Measurements from ENCODE around the gene TINAGL1.

The TINAGL1 gene

GRCh38 chr1:31627930-31628559, 51.7 kb downstream of the TINAGL1 start:
- no peak overlapping the region for H3K27ac ChIP-seq (ENCODE audit: low read length)
- H3K4me3 ChIP-seq (ENCODE audit: low read length) = no peak overlapping the region
- 0 out of 2 replicates have a peak, but pooled peaks cover 2% of the 10 kb centered on the region for H3K4me1 ChIP-seq (ENCODE audit: control insufficient read depth, insufficient read depth, low read length)
- WGBS (ENCODE audit: insufficient coverage, insufficient read length) = no CpG with 5 or more reads among the region's 11 CpGs
- no peaks in the 10 kb centered on the region for H3K9me3 ChIP-seq (ENCODE audit: control insufficient read depth, insufficient read depth, low read length)
- no peak for DNase-seq (ENCODE audit: low read depth, low spot score)
- peaks cover 19% of the 10 kb centered on the region; the same call in 1 of the 2 replicates for H3K36me3 ChIP-seq (ENCODE audit: control insufficient read depth, insufficient read depth, low read length)
- H3K27me3 ChIP-seq (ENCODE audit: control insufficient read depth, insufficient read depth, low read length) = no peaks in the 10 kb centered on the region

GRCh38 chr1:31628931-31629556, 52.7 kb downstream of the TINAGL1 start:
- 0 out of 2 replicates have a peak, but pooled peaks cover 2% of the 10 kb centered on the region for H3K4me1 ChIP-seq (ENCODE audit: control insufficient read depth, insufficient read depth, low read length)
- no peak overlapping the region for H3K27ac ChIP-seq (ENCODE audit: low read length)
- no CpG with 5 or more reads among the region's 6 CpGs for WGBS (ENCODE audit: insufficient coverage, insufficient read length)
- no peak for DNase-seq (ENCODE audit: low read depth, low spot score)
- H3K27me3 ChIP-seq (ENCODE audit: control insufficient read depth, insufficient read depth, low read length) = no peaks in the 10 kb centered on the region
- no peaks in the 10 kb centered on the region for H3K9me3 ChIP-seq (ENCODE audit: control insufficient read depth, insufficient read depth, low read length)
- H3K4me3 ChIP-seq (ENCODE audit: low read length) = no peak overlapping the region
- peaks cover 20% of the 10 kb centered on the region; the same call in 1 of the 2 replicates for H3K36me3 ChIP-seq (ENCODE audit: control insufficient read depth, insufficient read depth, low read length)

- no peaks in the 10 kb centered on the region for H3K27me3 ChIP-seq (ENCODE audit: control insufficient read depth, insufficient read depth, low read length)
- DNase-seq (ENCODE audit: low read depth, low spot score) = no peak
- no peak overlapping the region for H3K4me3 ChIP-seq (ENCODE audit: low read length)
- no CpG with 5 or more reads among the region's 3 CpGs for WGBS (ENCODE audit: insufficient coverage, insufficient read length)
- H3K36me3 ChIP-seq (ENCODE audit: control insufficient read depth, insufficient read depth, low read length) = peaks cover 25% of the 10 kb centered on the region; the same call in 1 of the 2 replicates
- no peaks in the 10 kb centered on the region for H3K4me1 ChIP-seq (ENCODE audit: control insufficient read depth, insufficient read depth, low read length)
- H3K9me3 ChIP-seq (ENCODE audit: control insufficient read depth, insufficient read depth, low read length) = no peaks in the 10 kb centered on the region
- H3K27ac ChIP-seq (ENCODE audit: low read length) = no peak overlapping the region
Observed at GRCh38 chr1:31632649-31633048, 56.3 kb downstream of the TINAGL1 start.

DNA sequence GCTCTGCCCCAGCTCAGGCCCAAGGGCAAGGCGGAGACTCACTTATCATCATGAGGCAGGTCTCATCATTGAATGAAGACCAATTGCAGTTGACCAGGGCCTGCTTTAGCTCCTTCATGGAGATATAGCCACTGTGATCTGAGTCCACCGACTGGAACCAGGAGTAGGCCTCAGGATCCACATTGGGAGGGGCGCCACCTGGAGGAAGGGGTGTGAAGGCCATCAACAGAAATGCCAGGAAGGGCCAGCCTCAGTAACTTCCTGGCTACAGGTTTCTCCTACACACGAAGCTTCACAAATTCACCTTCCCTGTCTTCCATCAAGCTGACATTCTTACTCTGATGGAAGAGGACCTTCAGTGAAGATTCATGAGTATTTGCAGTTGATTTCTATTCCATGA, 56.8 kb downstream of the TINAGL1 start:
- Histone ChIP-seq H3K27me3 (ENCODE audit: control insufficient read depth, insufficient read depth, low read length) (no peaks in the 10 kb centered on the region), H3K4me3 (ENCODE audit: low read length) (no peak overlapping the region), H3K27ac (ENCODE audit: low read length) (no peak overlapping the region), H3K4me1 (ENCODE audit: control insufficient read depth, insufficient read depth, low read length) (no peaks in the 10 kb centered on the region), H3K36me3 (ENCODE audit: control insufficient read depth, insufficient read depth, low read length) (peaks cover 24% of the 10 kb centered on the region; the same call in 1 of the 2 replicates), H3K9me3 (ENCODE audit: control insufficient read depth, insufficient read depth, low read length) (no peaks in the 10 kb centered on the region)
- no CpG with 5 or more reads among the region's 4 CpGs for WGBS (ENCODE audit: insufficient coverage, insufficient read length)
- DNase-seq (ENCODE audit: low read depth, low spot score) = no peak

Data from iPS DF 6.9 (cell line).